Calu3 (cell line): ENCODE data around the gene VGLL4. TPM values are rescaled to one million over a fixed set of nuclear protein-coding genes. Genes with fewer than 3 reads are reported as not detected.

ENCODE experiments used
- BruUV-seq: library from RNA; stranded (reverse); fragments of 400-500 nt; replicated peaks from 2 replicates; lab custom pipeline; 2021; lab: Mats Ljungman, UMichigan
- CTCF ChIA-PET: fragments of 300-600 bp; sonication (Branson Sonifier 250); formaldehyde crosslinking; loops from one replicate; lab custom pipeline; 2022; ENCODE audit warnings: antibody characterized with exemption; lab: Charles Lee
- DNase-seq: peaks from one replicate; pipeline ENCODE4 v3.0.0; 2022
- H3K27ac Mint-ChIP-seq: one replicate; pipeline ENCODE4 v1.8.0; 2022; ENCODE audit warnings: mixed read lengths; ENCODE audit not compliant: unreplicated experiment
- H3K27me3 Mint-ChIP-seq: one replicate; pipeline ENCODE4 v1.8.0; 2022; ENCODE audit warnings: mixed read lengths; ENCODE audit not compliant: unreplicated experiment
- H3K36me3 Mint-ChIP-seq: one replicate; pipeline ENCODE4 v1.8.0; 2022; ENCODE audit warnings: mild to moderate bottlenecking, moderate library complexity, mixed read lengths; ENCODE audit not compliant: insufficient read depth, unreplicated experiment
- H3K4me1 Mint-ChIP-seq: one replicate; pipeline ENCODE4 v1.8.0; 2022; ENCODE audit warnings: mild to moderate bottlenecking, low read depth, mixed read lengths; ENCODE audit not compliant: unreplicated experiment
- H3K4me3 Mint-ChIP-seq: one replicate; pipeline ENCODE4 v1.8.0; 2022; ENCODE audit warnings: mild to moderate bottlenecking, low read depth, moderate library complexity, mixed read lengths; ENCODE audit not compliant: unreplicated experiment
- H3K9me3 Mint-ChIP-seq: one replicate; pipeline ENCODE4 v1.8.0; 2022; ENCODE audit warnings: low read depth, mixed read lengths; ENCODE audit not compliant: unreplicated experiment
- intact Hi-C: fragments of 100-400 bp; cut with micrococcal nuclease; formaldehyde crosslinking; loops from one replicate; pipeline ENCODE4 v1.10.0; 2022; ENCODE audit not compliant: unreplicated experiment
- total RNA-seq: library from RNA; stranded (reverse); gene quantifications from 2 replicates; pipeline ENCODE4 v1.2.3, GENCODE V29; 2022
- TF ChIP-seq, protein P1 (sequence below): fragments of 200-600 bp; IDR thresholded peaks from one replicate; pipeline ENCODE4 v1.8.0; 2022; ENCODE audit warnings: antibody characterized with exemption; ENCODE audit not compliant: unreplicated experiment

VGLL4 gene
- total RNA-seq, 1 experiment from 2014 or later: 51.3 TPM

DNA sequence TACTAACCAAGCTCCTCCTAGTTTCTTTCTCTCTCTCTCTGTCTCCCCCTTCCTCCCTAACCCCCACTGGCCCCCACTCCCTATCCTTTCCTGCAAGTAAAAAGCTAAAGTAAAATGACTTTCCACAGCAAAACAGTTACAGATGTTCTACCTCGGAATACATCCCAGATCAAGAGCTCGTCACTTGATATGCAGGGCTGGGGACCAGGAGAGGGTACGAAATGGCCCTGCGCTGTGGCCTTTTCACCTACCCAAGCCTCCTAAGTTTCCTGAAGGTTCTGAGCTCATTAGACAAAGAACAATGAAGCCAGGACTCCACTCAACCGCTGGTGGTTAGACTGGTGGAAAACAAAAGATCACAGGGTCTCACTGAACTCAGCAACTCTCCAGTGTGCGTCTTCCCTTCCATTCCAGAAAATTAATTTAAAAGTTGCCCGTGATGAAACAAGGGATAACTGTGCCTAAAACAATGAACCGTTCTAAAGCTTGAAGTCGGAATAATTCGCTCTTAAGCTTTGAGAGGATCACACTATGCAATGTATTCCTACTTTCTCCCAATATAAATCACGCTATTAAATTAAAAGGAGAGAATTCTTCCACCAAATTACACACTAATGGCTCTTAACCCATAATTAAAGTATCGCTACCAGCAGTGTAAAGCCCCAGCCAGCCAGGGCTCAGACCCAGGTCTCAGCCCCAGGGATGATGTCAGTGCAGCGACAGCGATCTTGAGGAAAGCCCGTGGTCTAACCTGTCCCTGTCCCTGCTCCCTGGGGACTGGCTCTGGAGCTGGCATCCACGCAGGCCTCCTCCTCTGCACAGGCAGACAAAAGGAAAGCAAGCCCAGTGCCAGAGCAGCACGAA lies 5.0 kb downstream of the VGLL4 start:
- no peak for DNase-seq
- Mint-ChIP-seq H3K27ac (no peak overlapping the region), H3K36me3 (peaks cover 24% of the 10 kb centered on the region), H3K4me1 (peaks cover 13% of the 10 kb centered on the region), H3K27me3 (no peaks in the 10 kb centered on the region), H3K4me3 (no peak overlapping the region), H3K9me3 (no peaks in the 10 kb centered on the region)
- intact Hi-C loops: no loop called here
- TF ChIP-seq, protein P1, sequence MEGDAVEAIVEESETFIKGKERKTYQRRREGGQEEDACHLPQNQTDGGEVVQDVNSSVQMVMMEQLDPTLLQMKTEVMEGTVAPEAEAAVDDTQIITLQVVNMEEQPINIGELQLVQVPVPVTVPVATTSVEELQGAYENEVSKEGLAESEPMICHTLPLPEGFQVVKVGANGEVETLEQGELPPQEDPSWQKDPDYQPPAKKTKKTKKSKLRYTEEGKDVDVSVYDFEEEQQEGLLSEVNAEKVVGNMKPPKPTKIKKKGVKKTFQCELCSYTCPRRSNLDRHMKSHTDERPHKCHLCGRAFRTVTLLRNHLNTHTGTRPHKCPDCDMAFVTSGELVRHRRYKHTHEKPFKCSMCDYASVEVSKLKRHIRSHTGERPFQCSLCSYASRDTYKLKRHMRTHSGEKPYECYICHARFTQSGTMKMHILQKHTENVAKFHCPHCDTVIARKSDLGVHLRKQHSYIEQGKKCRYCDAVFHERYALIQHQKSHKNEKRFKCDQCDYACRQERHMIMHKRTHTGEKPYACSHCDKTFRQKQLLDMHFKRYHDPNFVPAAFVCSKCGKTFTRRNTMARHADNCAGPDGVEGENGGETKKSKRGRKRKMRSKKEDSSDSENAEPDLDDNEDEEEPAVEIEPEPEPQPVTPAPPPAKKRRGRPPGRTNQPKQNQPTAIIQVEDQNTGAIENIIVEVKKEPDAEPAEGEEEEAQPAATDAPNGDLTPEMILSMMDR: no peak
- no TSS peak for BruUV-seq
- CTCF ChIA-PET: interaction anchor here (0.7 kb wide), 1 partner anchor 257 kb away, joined by 3 read pairs; no protein-coding TSS in a partner anchor

DNA sequence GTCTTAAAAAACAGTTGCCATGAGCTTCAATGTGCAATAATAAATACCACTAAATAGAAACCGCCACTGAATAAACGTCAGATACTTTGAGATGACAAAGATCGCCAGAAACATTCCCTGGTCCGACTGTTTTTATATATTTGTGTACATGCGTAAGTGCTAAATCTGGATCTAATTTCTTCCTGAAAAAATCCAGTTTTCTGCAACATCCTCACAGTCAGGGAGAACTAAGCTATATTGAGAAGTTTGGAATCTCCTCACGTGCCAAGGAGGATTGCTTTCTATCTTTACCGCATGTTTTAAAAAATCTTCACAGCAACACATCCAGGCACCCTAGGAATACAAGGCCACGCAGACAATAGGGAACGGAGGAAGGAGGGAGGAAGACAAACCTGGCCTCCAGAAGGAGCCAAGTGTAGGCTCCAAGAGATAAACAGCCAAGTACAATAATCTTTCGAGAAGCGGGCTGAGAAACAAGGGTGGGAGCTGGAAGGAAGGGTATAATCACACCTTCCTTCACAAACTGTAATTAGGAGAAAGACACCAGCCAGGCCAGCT lies 5.7 kb downstream of the VGLL4 start:
- CTCF ChIA-PET: interaction anchor here (0.7 kb wide), 2 partner anchors 78 to 257 kb away, joined by 3 read pairs; no protein-coding TSS in a partner anchor
- H3K27me3 Mint-ChIP-seq: no peaks in the 10 kb centered on the region
- TF ChIP-seq, protein P1: no peak
- H3K36me3 Mint-ChIP-seq: peaks cover 17% of the 10 kb centered on the region
- H3K9me3 Mint-ChIP-seq: no peaks in the 10 kb centered on the region
- peaks cover 8% of the 10 kb centered on the region for H3K4me1 Mint-ChIP-seq
- no peak overlapping the region for H3K27ac Mint-ChIP-seq
- no peak for DNase-seq
- intact Hi-C loops: no loop called here
- no peak overlapping the region for H3K4me3 Mint-ChIP-seq
- BruUV-seq: no TSS peak

DNA sequence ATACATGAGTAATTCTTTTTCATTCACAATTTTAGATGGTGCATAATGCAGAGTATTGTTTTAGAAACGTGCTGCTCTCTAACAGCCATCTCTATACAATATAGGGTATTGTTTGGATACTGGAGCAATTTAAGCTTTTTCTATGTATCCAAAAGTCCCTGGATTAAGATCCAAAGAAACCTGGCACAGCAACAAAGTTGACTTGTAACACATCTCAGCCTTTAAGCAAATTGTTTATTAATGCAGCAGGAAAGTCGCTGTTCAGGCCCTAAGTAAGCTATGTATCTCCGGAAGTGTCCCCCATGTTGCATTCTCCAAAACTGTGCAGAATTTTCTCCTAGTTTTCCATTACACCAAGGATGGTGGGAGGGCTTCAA lies 7.3 kb downstream of the VGLL4 start:
- TF ChIP-seq, protein P1: no peak
- BruUV-seq: no TSS peak
- Mint-ChIP-seq H3K36me3 (peaks cover 2% of the 10 kb centered on the region), H3K9me3 (no peaks in the 10 kb centered on the region), H3K27me3 (no peaks in the 10 kb centered on the region), H3K4me3 (no peak overlapping the region), H3K27ac (no peak overlapping the region), H3K4me1 (peaks cover 3% of the 10 kb centered on the region)
- no peak for DNase-seq
- intact Hi-C loops: no loop called here
- CTCF ChIA-PET: interaction anchor here (0.5 kb wide), 1 partner anchor 258 kb away, joined by 8 read pairs; no protein-coding TSS in a partner anchor

- Mint-ChIP-seq H3K27ac (no peak overlapping the region), H3K4me1 (no peaks in the 10 kb centered on the region), H3K4me3 (no peak overlapping the region), H3K9me3 (no peaks in the 10 kb centered on the region), H3K27me3 (no peaks in the 10 kb centered on the region), H3K36me3 (no peaks in the 10 kb centered on the region)
- BruUV-seq: no TSS peak
- intact Hi-C loops: no loop called here
- CTCF ChIA-PET: interaction anchor here (0.5 kb wide), 1 partner anchor 257 kb away, joined by 8 read pairs; no protein-coding TSS in a partner anchor
- TF ChIP-seq, protein P1: no peak
- DNase-seq: no peak
Observed at GRCh38 chr3:11635680-11636393, 7.9 kb downstream of the VGLL4 start.
